Activated T-cell treated with anti-CD3 and anti-CD28 coated beads, Interleukin-2, amount 50 U/mL, for 48 hours (primary cell): Measurements from ENCODE around the gene S100A10.
A peak's percentile ranks its signal among the peaks of the same experiment; 100 is the strongest.

ENCODE experiments used
- DNase-seq, 2 experiments: peaks; one replicate each; pipeline ENCODE4 v3.0.0-alpha.2; 2020

Gene S100A10

GRCh38 chr1:151993734-151994496 lies at the start of gene S100A10:
S100A10 (minus strand) TSS chr1:151993859; CDS start chr1:151986230, 7,629 bp downstream.
- DNase-seq: peak; percentile 79 to 80

- DNase-seq: no peak
Measured at GRCh38 chr1:152042030-152042429, 48.4 kb upstream of the S100A10 start.

GRCh38 chr1:152039886-152040285 lies 46.2 kb upstream of the S100A10 start:
- DNase-seq: no peak

GRCh38 chr1:152039461-152039860 lies 45.8 kb upstream of the S100A10 start:
- DNase-seq: no peak

- no peak for DNase-seq
Measured at GRCh38 chr1:152038871-152039270, 45.2 kb upstream of the S100A10 start.

GRCh38 chr1:152036267-152037216 lies 42.9 kb upstream of the S100A10 start, which contains the start of gene S100A11:
S100A11 (minus strand) TSS chr1:152037004; CDS start chr1:152036915, 89 bp downstream.
- DNase-seq: peak; percentile 88 to 90

GRCh38 chr1:152035539-152036266 lies 42.0 kb upstream of the S100A10 start:
- no peak for DNase-seq

GRCh38 chr1:152034654-152035538 lies 41.2 kb upstream of the S100A10 start:
- DNase-seq: peak; percentile 81 to 82

- DNase-seq: no peak
Measured at GRCh38 chr1:152034324-152034653, 40.6 kb upstream of the S100A10 start.

GRCh38 chr1:152029929-152030211 lies 36.2 kb upstream of the S100A10 start:
- DNase-seq: no peak

- peak; percentile 48 to 52 for DNase-seq
Measured at GRCh38 chr1:152029144-152029928, 35.7 kb upstream of the S100A10 start.

GRCh38 chr1:152026895-152027294 lies 33.2 kb upstream of the S100A10 start:
- DNase-seq: no peak

GRCh38 chr1:152024223-152024622 lies 30.6 kb upstream of the S100A10 start:
- no peak for DNase-seq

- DNase-seq: no peak
Measured at GRCh38 chr1:152023221-152023620, 29.6 kb upstream of the S100A10 start.

- no peak for DNase-seq
Measured at GRCh38 chr1:152022474-152022873, 28.8 kb upstream of the S100A10 start.

GRCh38 chr1:152021569-152021968 lies 27.9 kb upstream of the S100A10 start:
- DNase-seq: no peak

- no peak for DNase-seq
Measured at GRCh38 chr1:152020849-152021248, 27.2 kb upstream of the S100A10 start.

- DNase-seq: peak; percentile 52 to 57
Measured at GRCh38 chr1:152018537-152018936, 24.9 kb upstream of the S100A10 start.

GRCh38 chr1:152015766-152016165 lies 22.1 kb upstream of the S100A10 start:
- DNase-seq: no peak

- DNase-seq: no peak
Measured at GRCh38 chr1:152014943-152015342, 21.3 kb upstream of the S100A10 start.

GRCh38 chr1:152013664-152014237 lies 20.1 kb upstream of the S100A10 start:
- peak; percentile 60 to 64 for DNase-seq
